GM12878 (cell line): ENCODE measurements around the gene ADGRB2. TPM values are rescaled to one million over a fixed set of nuclear protein-coding genes. Genes with fewer than 3 reads are reported as not detected.
A peak's percentile ranks its signal among the peaks of the same experiment; 100 is the strongest.

Experiments
- BHLHE40 ChIP-seq, 2 experiments: fragments of 450-650 bp in 1 of 2; IDR thresholded peaks; 2 replicates each; pipeline ENCODE4 v1.6.1; 2011 to 2017; ENCODE audit warnings: low read depth in 2 of 2, borderline replicate concordance in 1 of 2, improper control_type of control experiment in 1 of 2, low read length in 1 of 2, mild to moderate bottlenecking in 1 of 2
- BMI1 ChIP-seq: fragments of 450-650 bp; IDR thresholded peaks from 2 replicates; pipeline ENCODE4 v1.6.1; 2016; ENCODE audit warnings: mild to moderate bottlenecking, moderate library complexity, borderline replicate concordance
- GATAD2B ChIP-seq: fragments of 450-650 bp; conservative IDR thresholded peaks from 2 replicates; pipeline ENCODE4 v1.6.1; 2017; ENCODE audit warnings: low read depth, mild to moderate bottlenecking, moderate library complexity
- MEF2A ChIP-seq: IDR thresholded peaks from 2 replicates; pipeline ENCODE4 v1.6.1; 2011; ENCODE audit warnings: low read depth, mild to moderate bottlenecking, low read length, moderate library complexity; ENCODE audit not compliant: insufficient read depth
- MYC ChIP-seq: IDR thresholded peaks from 2 replicates; pipeline ENCODE4 v1.6.1; 2011; ENCODE audit warnings: mild to moderate bottlenecking, low read length, moderate library complexity, inconsistent platforms; ENCODE audit not compliant: insufficient read depth, insufficient replicate concordance, insufficient read length, severe bottlenecking
- NBN ChIP-seq: fragments of 450-650 bp; IDR thresholded peaks from 2 replicates; pipeline ENCODE4 v1.6.1; 2016
- RB1 ChIP-seq: fragments of 450-650 bp; formaldehyde crosslinking; IDR thresholded peaks from 2 replicates; pipeline ENCODE4 v1.6.1; 2017; ENCODE audit warnings: mild to moderate bottlenecking, borderline replicate concordance
- SMC3 ChIP-seq: IDR thresholded peaks from 2 replicates; pipeline ENCODE4 v1.6.1; 2011; ENCODE audit warnings: low read length, improper control_type of control experiment, borderline replicate concordance
- SUZ12 ChIP-seq: fragments of 200-600 bp; sonication (generic); IDR thresholded peaks from one replicate; pipeline ENCODE4 v1.6.1; 2018; ENCODE audit warnings: antibody characterized with exemption, mild to moderate bottlenecking; ENCODE audit not compliant: unreplicated experiment
- TCF12 ChIP-seq: IDR thresholded peaks from 2 replicates; pipeline ENCODE4 v1.6.1; 2011; ENCODE audit warnings: low read depth, mild to moderate bottlenecking, low read length
- TCF3 ChIP-seq: IDR thresholded peaks from 2 replicates; pipeline ENCODE4 v1.6.1; 2012; ENCODE audit warnings: low read depth, mild to moderate bottlenecking, low read length, borderline replicate concordance; ENCODE audit not compliant: insufficient read depth
- YY1 ChIP-seq: IDR thresholded peaks from 2 replicates; pipeline ENCODE4 v1.6.1; 2011; ENCODE audit warnings: low read depth, mild to moderate bottlenecking, low read length
- polyA plus RNA-seq, 11 experiments: library from polyadenylated mRNA; depleted of rRNA in 4 of 11; unstranded in 6 of 11; stranded (reverse) in 5 of 11; fragments of >200 nt; fragmentation: Nextera tagmentation in 4 of 11; fragmentation: Illumina TruSeq in 1 of 11; extraction: Ambion mirVana in 4 of 11; extraction: Trizol in 1 of 11; gene quantifications; 1 replicate in 1 of 11; 2 replicates in 10 of 11; pipeline versions ENCODE4 v1.2.1 to v1.2.3, GENCODE V29; 2011 to 2016; ENCODE audit warnings: inconsistent platforms in 2 of 11, missing spikeins in 2 of 11, low read depth in 1 of 11
- total RNA-seq, 4 experiments: library from RNA; depleted of rRNA in 3 of 4; stranded (reverse); fragments of >200 nt in 3 of 4; fragmentation: Illumina TruSeq in 1 of 4; extraction: Trizol in 1 of 4; gene quantifications; 2 replicates each; pipeline versions ENCODE4 v1.2.1 to v1.2.3, GENCODE V29; 2013 to 2021
- TF ChIP-seq, protein P1 (sequence below), 3 experiments: IDR thresholded peaks in 2 of 3; conservative IDR thresholded peaks in 1 of 3; 2 replicates each; pipeline ENCODE4 v1.5.1; 2011; ENCODE audit warnings: low read depth in 3 of 3, low read length in 3 of 3, mild to moderate bottlenecking in 3 of 3, control low read depth in 2 of 3, moderate library complexity in 2 of 3, inconsistent platforms in 1 of 3, mixed read lengths in 1 of 3; ENCODE audit not compliant: control insufficient read depth in 2 of 3, insufficient read depth in 1 of 3; ENCODE audit errors: extremely low read depth in 1 of 3
- TF ChIP-seq, protein P2 (sequence below): fragments of 150-350 bp; IDR thresholded peaks from 2 replicates; pipeline ENCODE4 v1.6.1; 2016; ENCODE audit warnings: low read depth, low read length
- TF ChIP-seq, protein P3 (sequence below): fragments of 450-650 bp; conservative IDR thresholded peaks from 2 replicates; pipeline ENCODE4 v1.6.1; 2017; ENCODE audit warnings: mild to moderate bottlenecking, moderate library complexity
- TF ChIP-seq, protein P4 (sequence below): IDR thresholded peaks from 2 replicates; pipeline ENCODE4 v1.6.1; 2012; ENCODE audit warnings: low read depth, low read length, improper control_type of control experiment

The ADGRB2 gene
- total and polyA plus RNA-seq, 10 of the 15 experiments (the other 5 are each of a cell fraction or from before 2014, with no cell fraction given), result 0.11 to 0.33 (median 0.18) TPM; not detected in 4

DNA sequence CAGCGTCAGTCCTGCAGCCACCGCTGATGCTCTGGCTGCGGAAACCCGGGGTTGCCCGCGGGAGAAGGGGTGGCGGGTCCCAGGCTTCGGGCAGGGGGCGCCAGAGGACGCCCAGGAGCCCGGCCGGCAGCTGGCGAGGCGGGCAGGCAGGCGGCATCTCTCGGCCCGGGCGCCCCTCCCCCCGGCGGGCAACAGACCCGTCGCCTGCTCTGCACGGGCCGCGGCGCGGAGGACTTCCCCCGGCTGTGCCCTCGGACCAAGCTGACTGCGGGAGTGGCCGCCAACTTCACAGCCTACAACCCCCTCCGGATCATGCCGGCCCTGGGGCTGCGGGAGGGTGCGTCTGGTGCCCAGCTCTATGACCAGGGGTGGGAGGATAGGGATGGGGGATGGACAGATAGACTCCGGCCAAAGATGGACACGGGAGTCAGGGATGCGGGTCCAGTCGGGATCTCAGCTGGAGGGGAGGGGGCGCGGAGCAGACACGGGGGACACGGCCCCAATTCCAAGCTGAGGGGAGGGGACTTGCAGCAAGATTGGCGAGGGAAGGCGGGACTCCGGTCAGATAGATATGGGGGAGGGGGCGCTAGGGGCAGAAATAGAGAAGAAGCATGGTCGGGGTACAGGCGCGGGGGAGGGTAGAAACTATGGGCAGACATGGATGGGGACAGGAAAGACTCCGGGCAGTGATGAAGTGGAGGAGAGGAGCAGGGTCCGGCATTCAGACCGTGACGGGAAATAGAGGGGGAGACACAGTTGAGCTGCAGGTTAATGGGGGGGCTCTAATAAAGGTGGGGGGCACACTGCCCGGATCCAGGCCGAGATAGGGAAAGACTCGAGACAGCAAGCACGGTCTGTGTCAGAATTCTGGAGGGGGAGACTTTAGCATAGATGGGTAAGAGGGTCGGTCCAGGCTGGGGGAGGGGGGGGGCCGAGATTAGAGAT lies 1.1 kb downstream of the ADGRB2 start (continued):
- TF ChIP-seq, protein P1, sequence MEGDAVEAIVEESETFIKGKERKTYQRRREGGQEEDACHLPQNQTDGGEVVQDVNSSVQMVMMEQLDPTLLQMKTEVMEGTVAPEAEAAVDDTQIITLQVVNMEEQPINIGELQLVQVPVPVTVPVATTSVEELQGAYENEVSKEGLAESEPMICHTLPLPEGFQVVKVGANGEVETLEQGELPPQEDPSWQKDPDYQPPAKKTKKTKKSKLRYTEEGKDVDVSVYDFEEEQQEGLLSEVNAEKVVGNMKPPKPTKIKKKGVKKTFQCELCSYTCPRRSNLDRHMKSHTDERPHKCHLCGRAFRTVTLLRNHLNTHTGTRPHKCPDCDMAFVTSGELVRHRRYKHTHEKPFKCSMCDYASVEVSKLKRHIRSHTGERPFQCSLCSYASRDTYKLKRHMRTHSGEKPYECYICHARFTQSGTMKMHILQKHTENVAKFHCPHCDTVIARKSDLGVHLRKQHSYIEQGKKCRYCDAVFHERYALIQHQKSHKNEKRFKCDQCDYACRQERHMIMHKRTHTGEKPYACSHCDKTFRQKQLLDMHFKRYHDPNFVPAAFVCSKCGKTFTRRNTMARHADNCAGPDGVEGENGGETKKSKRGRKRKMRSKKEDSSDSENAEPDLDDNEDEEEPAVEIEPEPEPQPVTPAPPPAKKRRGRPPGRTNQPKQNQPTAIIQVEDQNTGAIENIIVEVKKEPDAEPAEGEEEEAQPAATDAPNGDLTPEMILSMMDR (IDR thresholded peaks at IDR 0.05 in 2 of 3, conservative IDR thresholded peaks at IDR 0.05 in 1 of 3; ENCODE audit: control insufficient read depth in 2 of 3, extremely low read depth in 1 of 3, insufficient read depth in 1 of 3, low read depth in 3 of 3, low read length in 3 of 3), result peak in 2 of 3 experiments; percentile 59 to 65; a peak in 4 of 6 replicates
- TF ChIP-seq, protein P2, sequence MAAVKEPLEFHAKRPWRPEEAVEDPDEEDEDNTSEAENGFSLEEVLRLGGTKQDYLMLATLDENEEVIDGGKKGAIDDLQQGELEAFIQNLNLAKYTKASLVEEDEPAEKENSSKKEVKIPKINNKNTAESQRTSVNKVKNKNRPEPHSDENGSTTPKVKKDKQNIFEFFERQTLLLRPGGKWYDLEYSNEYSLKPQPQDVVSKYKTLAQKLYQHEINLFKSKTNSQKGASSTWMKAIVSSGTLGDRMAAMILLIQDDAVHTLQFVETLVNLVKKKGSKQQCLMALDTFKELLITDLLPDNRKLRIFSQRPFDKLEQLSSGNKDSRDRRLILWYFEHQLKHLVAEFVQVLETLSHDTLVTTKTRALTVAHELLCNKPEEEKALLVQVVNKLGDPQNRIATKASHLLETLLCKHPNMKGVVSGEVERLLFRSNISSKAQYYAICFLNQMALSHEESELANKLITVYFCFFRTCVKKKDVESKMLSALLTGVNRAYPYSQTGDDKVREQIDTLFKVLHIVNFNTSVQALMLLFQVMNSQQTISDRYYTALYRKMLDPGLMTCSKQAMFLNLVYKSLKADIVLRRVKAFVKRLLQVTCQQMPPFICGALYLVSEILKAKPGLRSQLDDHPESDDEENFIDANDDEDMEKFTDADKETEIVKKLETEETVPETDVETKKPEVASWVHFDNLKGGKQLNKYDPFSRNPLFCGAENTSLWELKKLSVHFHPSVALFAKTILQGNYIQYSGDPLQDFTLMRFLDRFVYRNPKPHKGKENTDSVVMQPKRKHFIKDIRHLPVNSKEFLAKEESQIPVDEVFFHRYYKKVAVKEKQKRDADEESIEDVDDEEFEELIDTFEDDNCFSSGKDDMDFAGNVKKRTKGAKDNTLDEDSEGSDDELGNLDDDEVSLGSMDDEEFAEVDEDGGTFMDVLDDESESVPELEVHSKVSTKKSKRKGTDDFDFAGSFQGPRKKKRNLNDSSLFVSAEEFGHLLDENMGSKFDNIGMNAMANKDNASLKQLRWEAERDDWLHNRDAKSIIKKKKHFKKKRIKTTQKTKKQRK, result no peak
- TF ChIP-seq SMC3, result peak; percentile 34; the same call in 1 of the 2 replicates
- peak; percentile 76 for TF ChIP-seq GATAD2B
- peak; percentile 58; the same call in 1 of the 2 replicates for TF ChIP-seq RB1
- no peak for TF ChIP-seq BMI1
- peak; percentile 51 to 86; a peak in 3 of 4 replicates for TF ChIP-seq BHLHE40 (IDR thresholded peaks at IDR 0.05; ENCODE audit: borderline replicate concordance in 1 of 2, low read depth in 2 of 2, low read length in 1 of 2)
- TF ChIP-seq, protein P3, sequence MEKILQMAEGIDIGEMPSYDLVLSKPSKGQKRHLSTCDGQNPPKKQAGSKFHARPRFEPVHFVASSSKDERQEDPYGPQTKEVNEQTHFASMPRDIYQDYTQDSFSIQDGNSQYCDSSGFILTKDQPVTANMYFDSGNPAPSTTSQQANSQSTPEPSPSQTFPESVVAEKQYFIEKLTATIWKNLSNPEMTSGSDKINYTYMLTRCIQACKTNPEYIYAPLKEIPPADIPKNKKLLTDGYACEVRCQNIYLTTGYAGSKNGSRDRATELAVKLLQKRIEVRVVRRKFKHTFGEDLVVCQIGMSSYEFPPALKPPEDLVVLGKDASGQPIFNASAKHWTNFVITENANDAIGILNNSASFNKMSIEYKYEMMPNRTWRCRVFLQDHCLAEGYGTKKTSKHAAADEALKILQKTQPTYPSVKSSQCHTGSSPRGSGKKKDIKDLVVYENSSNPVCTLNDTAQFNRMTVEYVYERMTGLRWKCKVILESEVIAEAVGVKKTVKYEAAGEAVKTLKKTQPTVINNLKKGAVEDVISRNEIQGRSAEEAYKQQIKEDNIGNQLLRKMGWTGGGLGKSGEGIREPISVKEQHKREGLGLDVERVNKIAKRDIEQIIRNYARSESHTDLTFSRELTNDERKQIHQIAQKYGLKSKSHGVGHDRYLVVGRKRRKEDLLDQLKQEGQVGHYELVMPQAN, result 0 out of 2 replicates have a peak, but pooled peaks have one; percentile 30
- TF ChIP-seq TCF12, result 0 out of 2 replicates have a peak, but pooled peaks have one; percentile 34
- 0 out of 2 replicates have a peak, but pooled peaks have one; percentile 26 for TF ChIP-seq YY1
- peak; percentile 81 for TF ChIP-seq SUZ12
- no peak for TF ChIP-seq MEF2A
- TF ChIP-seq, protein P4, sequence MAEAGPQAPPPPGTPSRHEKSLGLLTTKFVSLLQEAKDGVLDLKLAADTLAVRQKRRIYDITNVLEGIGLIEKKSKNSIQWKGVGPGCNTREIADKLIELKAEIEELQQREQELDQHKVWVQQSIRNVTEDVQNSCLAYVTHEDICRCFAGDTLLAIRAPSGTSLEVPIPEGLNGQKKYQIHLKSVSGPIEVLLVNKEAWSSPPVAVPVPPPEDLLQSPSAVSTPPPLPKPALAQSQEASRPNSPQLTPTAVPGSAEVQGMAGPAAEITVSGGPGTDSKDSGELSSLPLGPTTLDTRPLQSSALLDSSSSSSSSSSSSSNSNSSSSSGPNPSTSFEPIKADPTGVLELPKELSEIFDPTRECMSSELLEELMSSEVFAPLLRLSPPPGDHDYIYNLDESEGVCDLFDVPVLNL, result no peak
- no peak for TF ChIP-seq MYC
- peak; percentile 69; the same call in 1 of the 2 replicates for TF ChIP-seq TCF3
- no peak for TF ChIP-seq NBN
